ENCODE measurements around the gene OR51G2.
"Not testable (repeated sequence)": the region's sequence is repeated elsewhere in the genome, so short reads cannot be mapped to it uniquely, and the experiment has no call there.

OR51G2 gene, protein sequence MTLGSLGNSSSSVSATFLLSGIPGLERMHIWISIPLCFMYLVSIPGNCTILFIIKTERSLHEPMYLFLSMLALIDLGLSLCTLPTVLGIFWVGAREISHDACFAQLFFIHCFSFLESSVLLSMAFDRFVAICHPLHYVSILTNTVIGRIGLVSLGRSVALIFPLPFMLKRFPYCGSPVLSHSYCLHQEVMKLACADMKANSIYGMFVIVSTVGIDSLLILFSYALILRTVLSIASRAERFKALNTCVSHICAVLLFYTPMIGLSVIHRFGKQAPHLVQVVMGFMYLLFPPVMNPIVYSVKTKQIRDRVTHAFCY

DNA sequence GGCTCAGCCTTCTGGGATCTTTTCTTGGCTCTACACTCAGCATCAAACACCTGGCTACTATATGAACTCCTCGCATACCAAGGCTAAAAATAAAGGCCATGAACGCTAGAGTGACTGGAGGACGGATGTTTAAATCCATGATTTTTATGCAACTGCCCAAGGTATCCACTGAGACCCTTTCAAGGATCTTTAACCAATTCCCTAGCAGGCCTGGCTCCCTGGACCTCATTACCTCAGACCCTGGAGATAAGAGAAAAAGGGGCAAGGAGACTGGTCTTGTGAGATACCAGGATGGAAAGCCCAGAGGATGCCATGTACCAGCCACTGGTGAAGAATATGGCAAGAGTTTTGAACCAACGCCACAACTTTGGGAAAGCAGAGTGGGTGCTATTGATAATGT is at the start of gene OR51G2:
Gene OR51G2, minus strand, starts transcription at position 101 of the 400 bp plus-strand sequence. CDS start 3,687 bp downstream, outside the sequence.
- no peaks in the 10 kb centered on the region for H3K4me1 ChIP-seq
- H4K20me1 ChIP-seq = no peaks in the 10 kb centered on the region
- no peak within 1 kb of the TSS for H3K27ac ChIP-seq
- H3K4me3 ChIP-seq = no peak within 1 kb of the TSS
- H3K27me3 ChIP-seq = no peaks in the 10 kb centered on the region
- TF ChIP-seq Cebpa-rat (IDR thresholded peaks at IDR 0.05) = no peak
- H3K4me2 ChIP-seq = no peak within 1 kb of the TSS
- H3K9me3 ChIP-seq = no peaks in the 10 kb centered on the region
- H3K9ac ChIP-seq = no peak within 1 kb of the TSS
- no peaks in the 10 kb centered on the region for H3K36me3 ChIP-seq

DNA sequence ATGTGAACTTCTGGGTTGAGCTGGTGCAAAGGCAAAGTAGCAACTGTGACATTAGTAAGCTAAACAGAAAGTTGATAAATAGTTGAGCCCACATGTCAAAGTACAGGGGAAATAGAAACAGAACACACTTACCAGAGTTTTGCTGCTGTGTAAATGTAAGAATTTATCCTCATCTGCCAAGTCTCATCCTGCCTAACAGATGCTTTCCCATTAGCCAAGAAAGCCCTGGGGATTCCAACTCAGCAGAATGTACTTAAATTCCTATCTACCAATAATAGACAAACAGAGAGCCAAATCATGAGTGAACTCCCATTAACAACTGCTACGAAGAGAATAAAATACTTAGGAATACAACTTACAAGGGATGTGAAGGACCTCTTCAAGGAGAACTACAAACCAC is 43.7 kb upstream of the OR51G2 start:
- no peak overlapping the region for H3K27ac ChIP-seq
- no peak overlapping the region for H3K4me2 ChIP-seq
- H3K4me1 ChIP-seq = no peaks in the 10 kb centered on the region
- TF ChIP-seq Cebpa-rat (IDR thresholded peaks at IDR 0.05) = no peak
- no peak overlapping the region for H3K4me3 ChIP-seq
- H3K9ac ChIP-seq = no peak overlapping the region
- 0 out of 2 replicates have a peak, but pooled peaks cover 3% of the 10 kb centered on the region for H3K9me3 ChIP-seq
- H3K36me3 ChIP-seq = no peaks in the 10 kb centered on the region
- no peaks in the 10 kb centered on the region for H4K20me1 ChIP-seq
- H3K27me3 ChIP-seq = no peaks in the 10 kb centered on the region

DNA sequence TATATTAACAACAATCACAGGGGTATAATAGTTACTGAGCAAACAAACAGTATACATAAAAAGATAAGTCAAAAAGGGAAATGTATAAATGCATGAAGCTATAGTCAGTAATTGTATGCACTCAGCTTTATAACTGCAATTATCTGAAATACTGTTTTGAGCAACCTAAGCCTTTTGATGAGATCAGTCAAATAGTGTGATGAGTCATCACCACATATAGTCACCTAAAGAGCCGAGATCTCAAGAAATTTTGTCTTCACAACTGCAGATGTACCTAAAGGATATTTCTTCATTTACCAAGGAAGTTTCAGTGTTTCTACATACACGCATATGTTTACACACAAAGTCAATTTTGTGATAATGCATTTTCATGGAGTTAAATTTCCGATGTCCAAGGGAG is 41.7 kb upstream of the OR51G2 start:
- Histone ChIP-seq H4K20me1 (no peaks in the 10 kb centered on the region), H3K4me1 (no peaks in the 10 kb centered on the region), H3K9me3 (0 out of 2 replicates have a peak, but pooled peaks cover 3% of the 10 kb centered on the region), H3K36me3 (no peaks in the 10 kb centered on the region), H3K9ac (no peak overlapping the region), H3K27me3 (no peaks in the 10 kb centered on the region), H3K4me3 (no peak overlapping the region), H3K4me2 (no peak overlapping the region), H3K27ac (no peak overlapping the region)
- no peak for TF ChIP-seq Cebpa-rat (IDR thresholded peaks at IDR 0.05)

DNA sequence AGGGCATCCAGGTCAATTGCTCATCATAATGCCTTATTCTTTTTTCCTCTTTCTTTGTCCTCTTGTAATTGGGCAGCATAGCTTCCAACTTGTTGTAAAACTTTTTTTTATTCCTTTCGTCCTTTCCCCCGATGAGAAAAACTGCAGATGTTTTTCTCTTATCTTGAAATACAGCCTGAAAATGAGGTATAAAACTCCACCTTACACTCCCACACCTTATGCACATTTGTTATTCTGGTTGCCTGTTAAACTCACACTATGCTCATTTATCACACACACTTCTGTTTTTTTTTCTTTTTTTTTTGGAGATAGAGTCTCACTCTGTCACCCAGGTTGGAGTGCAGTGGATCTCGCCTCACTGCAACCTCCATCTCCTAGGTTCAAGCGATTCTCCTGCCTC is 38.2 kb upstream of the OR51G2 start:
- Histone ChIP-seq H3K9me3 (no peaks in the 10 kb centered on the region), H3K27me3 (no peaks in the 10 kb centered on the region), H3K27ac (no peak overlapping the region), H4K20me1 (no peaks in the 10 kb centered on the region), H3K4me1 (no peaks in the 10 kb centered on the region), H3K4me3 (no peak overlapping the region), H3K36me3 (no peaks in the 10 kb centered on the region), H3K9ac (no peak overlapping the region), H3K4me2 (no peak overlapping the region)
- TF ChIP-seq Cebpa-rat (IDR thresholded peaks at IDR 0.05) = no peak

DNA sequence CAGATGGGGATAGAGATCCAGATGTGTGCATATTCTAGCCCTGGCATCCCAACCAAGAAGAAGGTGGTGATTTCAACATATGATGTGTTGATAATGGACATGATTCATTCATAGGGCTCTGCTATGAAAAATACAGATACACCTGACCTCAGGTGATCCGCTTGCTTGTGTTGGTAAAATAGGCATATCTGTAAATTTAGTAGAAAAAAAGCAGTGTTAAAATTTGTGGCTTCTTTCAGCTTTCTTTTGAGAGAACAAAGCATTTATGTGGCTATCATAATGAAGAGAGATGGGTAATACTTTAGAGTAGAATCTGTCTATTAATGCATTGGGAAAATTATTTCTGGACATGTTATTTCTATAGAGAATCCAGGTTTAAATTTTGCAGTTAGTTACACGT is 36.5 kb upstream of the OR51G2 start, which contains the start of gene OR51A2:
Gene OR51A2, minus strand, starts transcription at position 101 of the 400 bp plus-strand sequence. Its CDS starts 0 bp downstream, at position 101.
- not testable (repeated sequence) for H3K36me3 ChIP-seq, H3K4me3 ChIP-seq, H3K27ac ChIP-seq, H3K9ac ChIP-seq, H3K27me3 ChIP-seq, H3K4me2 ChIP-seq, H4K20me1 ChIP-seq, H3K4me1 ChIP-seq, H3K9me3 ChIP-seq

DNA sequence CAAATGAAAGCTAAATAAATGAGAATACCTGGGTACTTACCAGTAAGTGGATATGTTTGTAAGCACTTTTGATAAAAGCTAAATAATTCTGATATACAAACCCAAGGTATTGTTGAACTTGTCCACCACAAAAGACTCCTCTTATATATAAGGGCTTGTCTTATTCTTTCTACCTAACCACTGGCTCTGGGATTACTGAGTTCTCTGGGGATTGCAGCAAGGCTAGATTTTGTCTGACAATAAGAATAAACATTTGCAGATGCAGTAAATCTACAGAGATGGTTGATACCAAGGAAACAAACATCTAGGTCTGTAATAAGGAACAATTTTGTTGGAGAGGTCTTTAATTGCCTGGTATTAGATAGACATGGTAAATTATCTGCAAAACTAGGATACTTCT is 28.4 kb upstream of the OR51G2 start, which contains the start of gene OR51A4:
Gene OR51A4, minus strand, starts transcription at position 101 of the 400 bp plus-strand sequence. CDS start 505 bp downstream, outside the sequence.
- no peak within 1 kb of the TSS for H3K27ac ChIP-seq
- H4K20me1 ChIP-seq = no peaks in the 10 kb centered on the region
- no peaks in the 10 kb centered on the region for H3K9me3 ChIP-seq
- no peak within 1 kb of the TSS for H3K4me2 ChIP-seq
- no peak within 1 kb of the TSS for H3K4me3 ChIP-seq
- H3K9ac ChIP-seq = no peak within 1 kb of the TSS
- TF ChIP-seq Cebpa-rat (IDR thresholded peaks at IDR 0.05) = no peak
- no peaks in the 10 kb centered on the region for H3K36me3 ChIP-seq
- H3K4me1 ChIP-seq = no peaks in the 10 kb centered on the region
- no peaks in the 10 kb centered on the region for H3K27me3 ChIP-seq

DNA sequence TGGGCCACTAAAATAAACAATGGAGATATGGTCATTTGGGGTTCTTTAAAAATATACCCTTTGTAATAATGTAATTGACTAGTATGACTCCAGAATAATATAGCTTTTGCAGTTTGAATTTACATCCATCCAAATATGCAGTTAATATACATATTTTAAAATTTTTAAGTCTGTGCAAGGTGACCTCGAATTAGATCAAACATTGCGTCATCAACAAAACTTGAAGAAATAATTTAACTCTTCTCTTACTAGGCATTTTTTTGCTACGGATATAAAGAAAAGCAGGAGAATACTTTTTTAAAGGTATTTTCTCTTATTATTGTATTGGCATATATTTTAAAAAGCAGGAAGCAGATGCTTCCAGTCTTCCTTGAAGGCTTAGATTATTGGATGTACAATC is 17.6 kb upstream of the OR51G2 start:
- Histone ChIP-seq H3K4me2 (no peak overlapping the region), H4K20me1 (no peaks in the 10 kb centered on the region), H3K27me3 (no peaks in the 10 kb centered on the region), H3K9me3 (no peaks in the 10 kb centered on the region), H3K4me3 (no peak overlapping the region), H3K4me1 (no peaks in the 10 kb centered on the region), H3K9ac (no peak overlapping the region), H3K27ac (no peak overlapping the region), H3K36me3 (no peaks in the 10 kb centered on the region)
- TF ChIP-seq Cebpa-rat (IDR thresholded peaks at IDR 0.05) = no peak; the same call in 1 of the 2 replicates

DNA sequence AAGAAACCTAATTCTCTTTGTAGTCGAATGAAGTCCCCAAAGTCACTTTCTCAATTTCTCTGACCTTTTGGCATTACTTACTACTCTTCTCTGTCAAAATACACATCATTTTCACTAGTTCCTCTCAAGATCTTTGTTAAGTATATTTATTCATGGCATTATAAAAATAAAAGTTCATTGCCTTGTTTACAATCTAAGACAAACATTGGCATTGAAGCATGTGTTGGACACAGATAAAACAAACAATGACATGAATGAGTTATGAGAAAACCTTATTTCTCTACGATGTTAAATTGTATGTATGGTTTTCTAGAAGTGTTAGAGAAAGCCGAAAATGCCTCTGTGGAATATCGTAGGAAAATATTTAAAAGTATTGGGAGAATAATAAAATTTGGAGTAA is 13.6 kb upstream of the OR51G2 start:
- Histone ChIP-seq H3K36me3 (no peaks in the 10 kb centered on the region), H4K20me1 (no peaks in the 10 kb centered on the region), H3K9me3 (no peaks in the 10 kb centered on the region), H3K9ac (no peak overlapping the region), H3K4me2 (no peak overlapping the region), H3K27me3 (no peaks in the 10 kb centered on the region), H3K27ac (no peak overlapping the region), H3K4me1 (no peaks in the 10 kb centered on the region), H3K4me3 (no peak overlapping the region)
- TF ChIP-seq Cebpa-rat (IDR thresholded peaks at IDR 0.05) = no peak

DNA sequence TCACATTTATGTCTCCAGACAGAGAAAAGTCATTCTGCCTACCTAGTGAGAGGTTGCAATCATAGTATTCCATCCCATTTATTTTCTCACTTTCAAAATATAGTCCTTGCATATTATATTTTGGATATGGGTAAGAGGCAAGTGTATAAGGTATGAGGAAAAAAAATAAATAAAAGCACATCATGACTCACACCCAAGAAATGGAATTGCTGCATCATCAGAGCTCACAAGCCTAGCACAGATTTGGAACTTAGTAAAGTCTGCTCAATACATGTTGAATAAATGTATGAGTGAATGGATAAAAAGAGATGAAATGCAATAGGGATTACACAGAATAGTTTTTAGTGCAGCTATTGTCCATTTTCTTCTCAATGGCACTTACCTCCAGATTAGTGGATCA is 7.5 kb upstream of the OR51G2 start:
- Histone ChIP-seq H4K20me1 (no peaks in the 10 kb centered on the region), H3K9ac (no peak overlapping the region), H3K4me2 (no peak overlapping the region), H3K27ac (no peak overlapping the region), H3K4me3 (no peak overlapping the region), H3K9me3 (no peaks in the 10 kb centered on the region), H3K27me3 (no peaks in the 10 kb centered on the region), H3K36me3 (no peaks in the 10 kb centered on the region), H3K4me1 (no peaks in the 10 kb centered on the region)
- TF ChIP-seq Cebpa-rat (IDR thresholded peaks at IDR 0.05) = no peak

DNA sequence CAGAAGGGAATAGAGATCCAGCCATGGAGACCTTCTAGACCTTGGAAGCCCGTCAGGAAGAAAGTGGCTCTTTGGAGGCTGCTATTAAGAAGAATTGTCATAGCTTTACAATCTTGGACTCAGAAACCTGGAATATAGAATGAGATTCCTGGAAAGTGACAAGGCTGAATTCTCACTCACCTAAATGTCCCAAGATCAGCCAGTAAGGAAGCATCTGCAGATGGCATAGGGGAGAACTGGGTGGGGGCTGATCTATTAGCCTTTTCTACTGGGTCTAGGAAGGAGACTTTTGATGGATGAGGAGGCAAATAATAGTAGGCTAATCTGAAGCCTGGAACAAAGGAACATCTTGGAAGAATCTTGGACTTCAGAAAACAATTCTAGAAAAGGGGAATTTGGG is 5.1 kb upstream of the OR51G2 start, which contains the start of gene OR51G1:
Gene OR51G1, minus strand, starts transcription at position 101 of the 400 bp plus-strand sequence. Its CDS starts 0 bp downstream, at position 101.
- no peaks in the 10 kb centered on the region for H3K36me3 ChIP-seq
- H3K4me3 ChIP-seq = no peak within 1 kb of the TSS
- no peaks in the 10 kb centered on the region for H3K9me3 ChIP-seq
- no peaks in the 10 kb centered on the region for H3K4me1 ChIP-seq
- no peaks in the 10 kb centered on the region for H4K20me1 ChIP-seq
- no peak for TF ChIP-seq Cebpa-rat (IDR thresholded peaks at IDR 0.05)
- no peak within 1 kb of the TSS for H3K27ac ChIP-seq
- H3K4me2 ChIP-seq = no peak within 1 kb of the TSS
- H3K27me3 ChIP-seq = no peaks in the 10 kb centered on the region
- no peak within 1 kb of the TSS for H3K9ac ChIP-seq
